Activated gamma-delta T cell treated with Interleukin-2 at 50 U/mL for 16 hours (primary cell): Measurements from ENCODE around the gene TMEM190.

Experiments used
- DNase-seq: peaks from one replicate; pipeline ENCODE4 v3.0.0-alpha.2; 2020

TMEM190 gene

DNA sequence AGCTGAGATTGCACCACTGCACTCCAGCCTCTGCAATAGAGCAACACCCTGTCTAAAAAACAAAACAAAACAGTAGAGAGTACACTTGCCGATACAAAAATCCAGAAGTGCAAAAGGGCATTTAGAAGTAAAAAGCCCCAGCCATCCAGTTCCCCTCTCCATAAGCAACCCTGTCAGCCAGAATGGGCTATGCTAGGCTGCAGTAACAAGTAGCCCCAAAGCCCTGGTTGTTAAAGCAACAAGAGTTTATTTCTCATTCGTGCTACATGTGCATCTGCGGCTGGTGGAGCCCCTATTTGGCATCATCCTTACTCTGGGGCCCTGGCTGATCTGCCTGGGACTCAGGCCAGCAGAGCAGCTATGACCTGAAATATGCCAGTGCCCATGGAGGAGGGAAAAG, 47.9 kb downstream of the TMEM190 start:
- no peak for DNase-seq

DNA sequence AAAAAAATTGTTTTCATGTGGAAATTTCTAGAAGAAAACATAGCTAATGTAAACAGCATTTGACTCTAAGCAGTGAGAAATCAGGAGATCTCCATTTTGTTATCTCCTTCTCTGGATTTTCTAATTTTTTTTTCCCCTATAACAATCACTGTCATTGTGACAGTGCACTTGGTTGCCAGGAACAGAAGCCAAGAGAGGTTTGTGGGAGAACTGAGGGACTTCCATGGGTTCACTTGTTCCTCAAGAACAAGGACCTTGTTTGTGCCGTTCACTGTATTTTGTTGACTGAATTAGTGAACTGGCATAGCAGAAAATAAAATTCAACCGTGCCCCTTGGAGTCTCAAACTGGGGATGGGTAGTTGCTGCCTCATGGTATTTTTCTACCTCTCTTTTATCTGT, 49.4 kb downstream of the TMEM190 start:
- no peak for DNase-seq
